Ovary (tissue), 3 donors: ENCODE results near the gene ZBTB7A.

Experiments used
- CTCF ChIP-seq, 3 donors: fragments of 450-650 bp in 2 of 3; fragments of 200-600 bp in 1 of 3; IDR thresholded peaks; one replicate each; pipeline versions ENCODE4 v1.5.1 to v1.8.0; 2016 to 2022; ENCODE audit warnings: antibody characterized with exemption in 3 of 3, mild to moderate bottlenecking in 1 of 3
- POLR2A ChIP-seq: fragments of 450-650 bp; IDR thresholded peaks from one replicate; pipeline ENCODE4 v1.6.1; 2017; ENCODE audit warnings: antibody characterized with exemption, mild to moderate bottlenecking, moderate library complexity
- donor health status: DM: no; HTN: no; CAD: no.

DNA sequence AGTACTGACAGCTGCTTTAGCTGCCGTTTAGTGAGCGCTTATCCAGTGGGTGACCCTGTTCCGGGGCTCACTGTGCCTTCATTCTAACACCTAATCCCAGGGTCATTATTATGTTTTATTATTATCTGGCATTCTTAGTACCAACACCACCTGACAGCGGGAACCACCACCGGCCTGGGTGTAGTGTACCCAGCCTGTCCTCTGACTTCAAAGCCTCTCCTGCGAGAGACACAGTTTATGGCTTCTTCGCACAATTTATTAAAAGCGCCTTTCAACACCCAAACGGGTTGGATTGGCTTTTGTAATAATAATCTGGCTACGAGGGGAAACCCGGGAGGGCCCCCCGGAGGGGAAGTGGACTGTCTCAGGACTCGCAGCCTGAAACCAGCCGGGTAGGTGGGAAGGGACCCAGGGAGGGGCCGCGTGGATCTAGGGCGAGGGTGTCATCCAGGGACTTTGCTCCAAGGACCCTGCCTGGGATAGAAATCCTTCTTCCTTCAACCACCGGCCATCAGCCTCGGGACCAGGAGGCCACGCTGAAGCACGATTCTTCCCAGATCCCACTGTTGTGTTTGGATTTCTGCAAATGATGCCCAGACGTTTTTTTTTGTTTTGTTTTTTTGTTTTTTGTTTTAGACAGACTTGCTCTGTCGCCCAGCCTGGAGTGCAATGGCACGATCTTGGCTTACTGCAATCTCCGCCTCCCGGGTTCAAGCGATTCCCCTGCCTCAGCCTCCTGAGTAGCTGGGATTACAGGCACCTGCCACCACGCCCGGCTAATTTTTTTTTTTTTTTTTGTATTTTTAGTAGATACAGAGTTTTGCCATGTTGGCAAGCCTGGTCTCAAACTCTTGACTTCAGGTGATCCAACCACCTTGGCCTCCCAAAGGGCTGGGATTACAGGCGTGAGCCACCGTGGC is 1.6 kb upstream of the ZBTB7A start:
- TF ChIP-seq CTCF (IDR thresholded peaks at IDR 0.05): no peak
- TF ChIP-seq POLR2A: no peak
